ENCODE results near the gene CD200. TPM values are rescaled to one million over a fixed set of nuclear protein-coding genes. Genes with fewer than 3 reads are reported as not detected.
A peak's percentile ranks its signal among the peaks of the same experiment; 100 is the strongest.

Gene CD200
- total RNA-seq, 1 experiment from 2014 or later, result 0.20 TPM

- peak; percentile 16 for DNase-seq (ENCODE audit: low read depth)
These were observed 25.2 kb downstream of the CD200 start for GRCh38 chr3:112357930-112358780.

GRCh38 chr3:112360561-112360960 is 27.6 kb downstream of the CD200 start:
- peak; percentile 56 for DNase-seq (ENCODE audit: low read depth)

- DNase-seq (ENCODE audit: low read depth), result no peak
These were observed 29.3 kb downstream of the CD200 start for GRCh38 chr3:112362221-112362620.

- no peak for DNase-seq (ENCODE audit: low read depth)
These were observed 31.3 kb downstream of the CD200 start for GRCh38 chr3:112364291-112364690.

- DNase-seq (ENCODE audit: low read depth), result no peak
These were observed 32.1 kb downstream of the CD200 start for GRCh38 chr3:112365035-112365434.

GRCh38 chr3:112365636-112366035 is 32.7 kb downstream of the CD200 start:
- peak; percentile 18 for DNase-seq (ENCODE audit: low read depth)

- DNase-seq (ENCODE audit: low read depth), result no peak
These were observed 33.6 kb downstream of the CD200 start for GRCh38 chr3:112366522-112366921.

GRCh38 chr3:112371569-112371968 is 38.6 kb downstream of the CD200 start:
- no peak for DNase-seq (ENCODE audit: low read depth)

- no peak for DNase-seq (ENCODE audit: low read depth)
These were observed 39.4 kb downstream of the CD200 start for GRCh38 chr3:112372396-112372795.

- no peak for DNase-seq (ENCODE audit: low read depth)
These were observed 40.5 kb downstream of the CD200 start for GRCh38 chr3:112373476-112373875.

- DNase-seq (ENCODE audit: low read depth), result no peak
These were observed 41.0 kb downstream of the CD200 start for GRCh38 chr3:112373924-112374323.

GRCh38 chr3:112374333-112374734 is 41.4 kb downstream of the CD200 start:
- DNase-seq (ENCODE audit: low read depth), result peak; percentile 58

- DNase-seq (ENCODE audit: low read depth), result no peak
These were observed 42.2 kb downstream of the CD200 start for GRCh38 chr3:112375117-112375516.

GRCh38 chr3:112376241-112376911 is 43.4 kb downstream of the CD200 start:
- no peak for DNase-seq (ENCODE audit: low read depth)

- DNase-seq (ENCODE audit: low read depth), result peak; percentile 80
These were observed 44.0 kb downstream of the CD200 start for GRCh38 chr3:112376992-112377391.

GRCh38 chr3:112377568-112378071 is 44.7 kb downstream of the CD200 start:
- DNase-seq (ENCODE audit: low read depth), result peak; percentile 43

- DNase-seq (ENCODE audit: low read depth), result peak; percentile 42
These were observed 45.4 kb downstream of the CD200 start for GRCh38 chr3:112378347-112378746.

GRCh38 chr3:112379020-112379690 is 46.2 kb downstream of the CD200 start:
- peak; percentile 61 for DNase-seq (ENCODE audit: low read depth)

- no peak for DNase-seq (ENCODE audit: low read depth)
These were observed 49.0 kb downstream of the CD200 start for GRCh38 chr3:112381673-112382542.

- no peak for DNase-seq (ENCODE audit: low read depth)
These were observed 49.7 kb downstream of the CD200 start for GRCh38 chr3:112382543-112383160.

- DNase-seq (ENCODE audit: low read depth), result no peak
These were observed 51.8 kb downstream of the CD200 start for GRCh38 chr3:112384769-112385168.
